GM12878 (cell line): ENCODE measurements around the gene TNNT2. TPM values are rescaled to one million over a fixed set of nuclear protein-coding genes. Genes with fewer than 3 reads are reported as not detected.

Experiments
- ATAC-seq: fragments of 200-7000 bp; cut with Tn5 transposase; 3 replicates; pipeline ENCODE4 v1.9.1; 2020; ENCODE audit warnings: mild to moderate bottlenecking, moderate library complexity
- BruUV-seq: library from RNA; stranded (reverse); fragments of 400-500 nt; replicated peaks from 2 replicates; lab custom pipeline; 2021; lab: Mats Ljungman, UMichigan
- CTCF ChIA-PET: fragments of 300-600 bp; sonication (Branson Sonifier 250); formaldehyde crosslinking; extraction: SDS; loops from one replicate; lab custom pipeline; 2021; ENCODE audit warnings: inconsistent platforms; lab: Yijun Ruan, JAX
- POLR2A ChIA-PET: fragments of 350-600 bp; formaldehyde crosslinking; extraction: SDS; loops from one replicate; lab custom pipeline; 2021; ENCODE audit warnings: inconsistent platforms; lab: Charles Lee
- RAD21 ChIA-PET: fragments of 300-600 bp; sonication (Branson Sonifier 250); formaldehyde crosslinking; loops from one replicate; lab custom pipeline; 2023; ENCODE audit warnings: antibody characterized with exemption; ENCODE audit not compliant: unreplicated experiment; lab: Charles Lee
- SMC1A ChIA-PET: fragments of 300-600 bp; sonication (Branson Sonifier 250); formaldehyde crosslinking; loops from one replicate; lab custom pipeline; 2023; ENCODE audit not compliant: unreplicated experiment, uncharacterized antibody; lab: Charles Lee
- DNase-seq: peaks from one replicate; pipeline ENCODE4 v3.0.0-alpha.2; 2011; ENCODE audit warnings: low read depth, low spot score
- FAIRE-seq: peaks from 3 replicates; lab custom pipeline; 2011; peaks lifted over from hg19 to GRCh38; lab: Jason Lieb, UNC
- H2AFZ ChIP-seq: 2 replicates; pipeline ENCODE4 v1.6.0; 2011; ENCODE audit warnings: low read depth, low read length, control low read depth; ENCODE audit not compliant: control insufficient read depth
- H3K27ac ChIP-seq: 2 replicates; pipeline ENCODE4 v1.5.1; 2011; ENCODE audit warnings: control low read depth; ENCODE audit not compliant: control insufficient read depth, insufficient read depth
- H3K27me3 ChIP-seq, 2 experiments: replicated peaks in 1 of 2; 2 replicates each; pipeline versions ENCODE4 v1.6.0 to v1.6.1; 2011; ENCODE audit warnings: low read length in 1 of 2; ENCODE audit not compliant: control insufficient read depth in 2 of 2, insufficient read depth in 2 of 2
- H3K36me3 ChIP-seq, 2 experiments: 2 replicates each; pipeline ENCODE4 v1.5.1; 2011; ENCODE audit warnings: low read length in 1 of 2; ENCODE audit not compliant: control insufficient read depth in 2 of 2, insufficient read depth in 2 of 2
- H3K4me1 ChIP-seq: 2 replicates; pipeline ENCODE4 v1.6.1; 2011; ENCODE audit warnings: mild to moderate bottlenecking, low read length, moderate library complexity, mixed read lengths; ENCODE audit not compliant: control insufficient read depth, insufficient read depth
- H3K4me2 ChIP-seq: 2 replicates; pipeline ENCODE4 v1.6.0; 2011; ENCODE audit warnings: control low read depth; ENCODE audit not compliant: control insufficient read depth, insufficient read depth
- H3K4me3 ChIP-seq: fragments of 200-600 bp; sonication (generic); 2 replicates; pipeline ENCODE4 v1.5.1; 2016
- H3K79me2 ChIP-seq: 2 replicates; pipeline ENCODE4 v1.6.0; 2011; ENCODE audit warnings: low read length; ENCODE audit not compliant: control insufficient read depth, insufficient read depth
- H3K9ac ChIP-seq: 2 replicates; pipeline ENCODE4 v1.8.0; 2011; ENCODE audit warnings: low read length, control low read depth, mixed read lengths; ENCODE audit not compliant: control insufficient read depth, insufficient read depth
- H3K9me3 ChIP-seq: replicated peaks from 3 replicates; pipeline ENCODE4 v1.5.1; 2011; ENCODE audit warnings: mild to moderate bottlenecking, low read length; ENCODE audit not compliant: control insufficient read depth, insufficient read depth
- H4K20me1 ChIP-seq: 2 replicates; pipeline ENCODE4 v1.6.0; 2011; ENCODE audit not compliant: control insufficient read depth, insufficient read depth
- ASH2L ChIP-seq: fragments of 300-600, 200-600 bp; sonication (generic); IDR thresholded peaks from 2 replicates; pipeline ENCODE4 v1.6.1; 2017; ENCODE audit warnings: low read depth, mild to moderate bottlenecking, borderline replicate concordance
- CREM ChIP-seq: IDR thresholded peaks from 2 replicates; pipeline ENCODE4 v1.6.1; 2014; ENCODE audit warnings: antibody characterized with exemption, low read depth
- DPF2 ChIP-seq: fragments of 450-650 bp; IDR thresholded peaks from 2 replicates; pipeline ENCODE4 v1.6.1; 2017; ENCODE audit warnings: mild to moderate bottlenecking
- EED ChIP-seq: sonication (generic); IDR thresholded peaks from 2 replicates; pipeline ENCODE4 v1.6.1; 2016; ENCODE audit warnings: antibody characterized with exemption, low read depth
- EGR1 ChIP-seq, 2 experiments: IDR thresholded peaks; 1 replicate in 1 of 2; 2 replicates in 1 of 2; pipeline ENCODE4 v1.6.1; 2011 to 2012; ENCODE audit warnings: low read depth in 2 of 2, low read length in 2 of 2, borderline replicate concordance in 1 of 2, mild to moderate bottlenecking in 1 of 2, moderate library complexity in 1 of 2
- KAT2A ChIP-seq: conservative IDR thresholded peaks from 2 replicates; pipeline ENCODE4 v1.6.1; 2011; ENCODE audit warnings: low read depth, low read length; ENCODE audit not compliant: control insufficient read depth
- POLR2AphosphoS5 ChIP-seq: IDR thresholded peaks from 2 replicates; pipeline ENCODE4 v1.6.1; 2011; ENCODE audit warnings: mild to moderate bottlenecking, low read length, inconsistent platforms
- SP1 ChIP-seq: IDR thresholded peaks from one replicate; pipeline ENCODE4 v1.6.1; 2011; ENCODE audit warnings: low read depth, low read length
- ZNF274 ChIP-seq: IDR thresholded peaks from one replicate; pipeline ENCODE4 v1.8.0; 2011; ENCODE audit not compliant: insufficient read length, insufficient read depth
- ZSCAN29 ChIP-seq: fragments of 450-650 bp; IDR thresholded peaks from 2 replicates; pipeline ENCODE4 v1.6.1; 2017; ENCODE audit warnings: mild to moderate bottlenecking, moderate library complexity
- WGBS: methylation state at CpG from one replicate; pipeline ENCODE4 v1.1.6; 2016; ENCODE audit warnings: low lambda C conversion rate; ENCODE audit not compliant: insufficient replicate concordance, insufficient coverage; ENCODE audit errors: missing lambda C conversion rate; 5-methylcytosine and 5-hydroxymethylcytosine counted together
- in situ Hi-C: fragments of 300-500 bp; cut with MboI; formaldehyde crosslinking; loops from 9 replicates; pipeline ENCODE4 v1.14.3; 2018; ENCODE audit warnings: mixed read lengths
- intact Hi-C: fragments of 100-400 bp; cut with micrococcal nuclease; formaldehyde crosslinking; loops from one replicate; pipeline ENCODE4 v1.14.2; 2022; ENCODE audit not compliant: unreplicated experiment
- polyA plus RNA-seq, 11 experiments: library from polyadenylated mRNA; depleted of rRNA in 4 of 11; unstranded in 6 of 11; stranded (reverse) in 5 of 11; fragments of >200 nt; fragmentation: Nextera tagmentation in 4 of 11; fragmentation: Illumina TruSeq in 1 of 11; extraction: Ambion mirVana in 4 of 11; extraction: Trizol in 1 of 11; gene quantifications; 1 replicate in 1 of 11; 2 replicates in 10 of 11; pipeline versions ENCODE4 v1.2.1 to v1.2.3, GENCODE V29; 2011 to 2016; ENCODE audit warnings: inconsistent platforms in 2 of 11, missing spikeins in 2 of 11, low read depth in 1 of 11
- total RNA-seq, 4 experiments: library from RNA; depleted of rRNA in 3 of 4; stranded (reverse); fragments of >200 nt in 3 of 4; fragmentation: Illumina TruSeq in 1 of 4; extraction: Trizol in 1 of 4; gene quantifications; 2 replicates each; pipeline versions ENCODE4 v1.2.1 to v1.2.3, GENCODE V29; 2013 to 2021
- TF ChIP-seq, protein P1 (sequence below): fragments of 450-650 bp; formaldehyde crosslinking; IDR thresholded peaks from 2 replicates; pipeline ENCODE4 v1.4.0; 2020; ENCODE audit warnings: mild to moderate bottlenecking, moderate library complexity
- TF ChIP-seq, protein P2 (sequence below): IDR thresholded peaks from 2 replicates; pipeline ENCODE4 v1.6.1; 2012; ENCODE audit warnings: low read depth, low read length, improper control_type of control experiment
- TF ChIP-seq, protein P3 (sequence below): IDR thresholded peaks from 2 replicates; pipeline ENCODE4 v1.6.1; 2012; ENCODE audit warnings: mild to moderate bottlenecking, low read depth, low read length
- TF ChIP-seq, protein P4 (sequence below): fragments of 450-650 bp; conservative IDR thresholded peaks from 2 replicates; pipeline ENCODE4 v1.6.1; 2017; ENCODE audit warnings: mild to moderate bottlenecking, moderate library complexity

TNNT2 gene
- total and polyA plus RNA-seq, 10 of the 15 experiments (the other 5 are each of a cell fraction or from before 2014, with no cell fraction given): 2.2 TPM; not detected in 9

DNA sequence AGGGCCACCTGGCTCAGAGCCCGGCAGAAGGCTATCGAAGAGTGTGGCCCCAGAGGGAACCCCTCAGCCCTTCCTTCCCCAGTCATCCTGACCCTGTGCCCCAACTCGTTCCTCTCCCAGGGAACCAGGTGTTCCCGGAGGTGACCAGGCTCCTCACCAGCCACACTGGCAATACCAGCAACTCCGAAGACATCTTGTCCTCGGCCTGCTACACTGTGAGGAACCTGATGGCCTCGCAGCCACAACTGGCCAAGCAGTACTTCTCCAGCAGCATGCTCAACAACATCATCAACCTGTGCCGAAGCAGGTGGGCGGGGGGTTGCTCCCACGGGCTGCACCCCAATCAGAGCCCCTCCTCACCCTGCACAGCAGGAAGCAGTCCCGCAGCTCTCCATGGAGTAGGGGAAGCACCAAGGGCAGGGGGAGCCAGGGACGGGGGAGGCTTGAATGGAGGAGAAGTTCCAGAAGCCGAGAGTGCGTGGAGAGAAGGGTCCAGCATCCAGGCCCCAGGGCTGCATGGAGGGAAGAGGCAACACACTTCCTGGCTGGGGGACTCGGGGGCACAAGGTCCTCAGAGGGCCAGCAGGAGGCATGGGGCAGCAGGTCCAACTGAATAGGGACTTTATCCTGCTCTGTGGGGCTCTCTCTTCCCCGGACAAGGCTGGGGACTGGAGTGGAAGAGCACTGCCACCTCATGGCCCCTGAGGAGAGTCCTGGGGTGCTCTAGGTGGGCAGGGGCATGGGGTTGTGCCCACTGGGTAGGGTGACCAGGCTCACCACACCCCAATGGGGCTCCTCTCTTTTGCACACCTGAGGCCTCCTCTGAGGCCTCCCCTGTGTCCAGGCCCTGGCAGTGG, 52.4 kb downstream of the TNNT2 start:
- ChIA-PET POLR2A (no interaction called here), SMC1A (no interaction called here), CTCF (no interaction called here), RAD21 (no interaction called here)
- intact Hi-C loops: no loop called here
- FAIRE-seq (no peak), DNase-seq (no peak), ATAC-seq (no peak)
- WGBS: 3% methylated on average over 16 of the region's 16 CpGs
- Histone ChIP-seq H3K9me3 (no peaks in the 10 kb centered on the region), H3K4me1 (no peaks in the 10 kb centered on the region), H3K9ac (no peak overlapping the region), H3K79me2 (no peaks in the 10 kb centered on the region), H4K20me1 (no peaks in the 10 kb centered on the region), H2AFZ (no peak overlapping the region), H3K27ac (no peak overlapping the region), H3K4me2 (no peak overlapping the region), H3K4me3 (no peak overlapping the region), H3K27me3 (peaks cover 4 to 10% of the 10 kb centered on the region in 2 experiments; a peak in 3 of 4 replicates), H3K36me3 (no peaks in the 10 kb centered on the region)
- in situ Hi-C loops: no loop called here
- BruUV-seq: no TSS peak
- no peak for TF ChIP-seq EGR1 (IDR thresholded peaks at IDR 0.05; ENCODE audit: borderline replicate concordance in 1 of 2, low read depth in 2 of 2, low read length in 2 of 2)
- TF ChIP-seq ASH2L: no peak
- no peak for TF ChIP-seq POLR2AphosphoS5
- TF ChIP-seq, protein P1, sequence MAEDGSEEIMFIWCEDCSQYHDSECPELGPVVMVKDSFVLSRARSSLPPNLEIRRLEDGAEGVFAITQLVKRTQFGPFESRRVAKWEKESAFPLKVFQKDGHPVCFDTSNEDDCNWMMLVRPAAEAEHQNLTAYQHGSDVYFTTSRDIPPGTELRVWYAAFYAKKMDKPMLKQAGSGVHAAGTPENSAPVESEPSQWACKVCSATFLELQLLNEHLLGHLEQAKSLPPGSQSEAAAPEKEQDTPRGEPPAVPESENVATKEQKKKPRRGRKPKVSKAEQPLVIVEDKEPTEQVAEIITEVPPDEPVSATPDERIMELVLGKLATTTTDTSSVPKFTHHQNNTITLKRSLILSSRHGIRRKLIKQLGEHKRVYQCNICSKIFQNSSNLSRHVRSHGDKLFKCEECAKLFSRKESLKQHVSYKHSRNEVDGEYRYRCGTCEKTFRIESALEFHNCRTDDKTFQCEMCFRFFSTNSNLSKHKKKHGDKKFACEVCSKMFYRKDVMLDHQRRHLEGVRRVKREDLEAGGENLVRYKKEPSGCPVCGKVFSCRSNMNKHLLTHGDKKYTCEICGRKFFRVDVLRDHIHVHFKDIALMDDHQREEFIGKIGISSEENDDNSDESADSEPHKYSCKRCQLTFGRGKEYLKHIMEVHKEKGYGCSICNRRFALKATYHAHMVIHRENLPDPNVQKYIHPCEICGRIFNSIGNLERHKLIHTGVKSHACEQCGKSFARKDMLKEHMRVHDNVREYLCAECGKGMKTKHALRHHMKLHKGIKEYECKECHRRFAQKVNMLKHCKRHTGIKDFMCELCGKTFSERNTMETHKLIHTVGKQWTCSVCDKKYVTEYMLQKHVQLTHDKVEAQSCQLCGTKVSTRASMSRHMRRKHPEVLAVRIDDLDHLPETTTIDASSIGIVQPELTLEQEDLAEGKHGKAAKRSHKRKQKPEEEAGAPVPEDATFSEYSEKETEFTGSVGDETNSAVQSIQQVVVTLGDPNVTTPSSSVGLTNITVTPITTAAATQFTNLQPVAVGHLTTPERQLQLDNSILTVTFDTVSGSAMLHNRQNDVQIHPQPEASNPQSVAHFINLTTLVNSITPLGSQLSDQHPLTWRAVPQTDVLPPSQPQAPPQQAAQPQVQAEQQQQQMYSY (CRISPR knock-in tag): no peak
- TF ChIP-seq SP1: no peak
- TF ChIP-seq, protein P2, sequence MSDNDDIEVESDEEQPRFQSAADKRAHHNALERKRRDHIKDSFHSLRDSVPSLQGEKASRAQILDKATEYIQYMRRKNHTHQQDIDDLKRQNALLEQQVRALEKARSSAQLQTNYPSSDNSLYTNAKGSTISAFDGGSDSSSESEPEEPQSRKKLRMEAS: no peak
- no peak for TF ChIP-seq EED
- TF ChIP-seq, protein P3, sequence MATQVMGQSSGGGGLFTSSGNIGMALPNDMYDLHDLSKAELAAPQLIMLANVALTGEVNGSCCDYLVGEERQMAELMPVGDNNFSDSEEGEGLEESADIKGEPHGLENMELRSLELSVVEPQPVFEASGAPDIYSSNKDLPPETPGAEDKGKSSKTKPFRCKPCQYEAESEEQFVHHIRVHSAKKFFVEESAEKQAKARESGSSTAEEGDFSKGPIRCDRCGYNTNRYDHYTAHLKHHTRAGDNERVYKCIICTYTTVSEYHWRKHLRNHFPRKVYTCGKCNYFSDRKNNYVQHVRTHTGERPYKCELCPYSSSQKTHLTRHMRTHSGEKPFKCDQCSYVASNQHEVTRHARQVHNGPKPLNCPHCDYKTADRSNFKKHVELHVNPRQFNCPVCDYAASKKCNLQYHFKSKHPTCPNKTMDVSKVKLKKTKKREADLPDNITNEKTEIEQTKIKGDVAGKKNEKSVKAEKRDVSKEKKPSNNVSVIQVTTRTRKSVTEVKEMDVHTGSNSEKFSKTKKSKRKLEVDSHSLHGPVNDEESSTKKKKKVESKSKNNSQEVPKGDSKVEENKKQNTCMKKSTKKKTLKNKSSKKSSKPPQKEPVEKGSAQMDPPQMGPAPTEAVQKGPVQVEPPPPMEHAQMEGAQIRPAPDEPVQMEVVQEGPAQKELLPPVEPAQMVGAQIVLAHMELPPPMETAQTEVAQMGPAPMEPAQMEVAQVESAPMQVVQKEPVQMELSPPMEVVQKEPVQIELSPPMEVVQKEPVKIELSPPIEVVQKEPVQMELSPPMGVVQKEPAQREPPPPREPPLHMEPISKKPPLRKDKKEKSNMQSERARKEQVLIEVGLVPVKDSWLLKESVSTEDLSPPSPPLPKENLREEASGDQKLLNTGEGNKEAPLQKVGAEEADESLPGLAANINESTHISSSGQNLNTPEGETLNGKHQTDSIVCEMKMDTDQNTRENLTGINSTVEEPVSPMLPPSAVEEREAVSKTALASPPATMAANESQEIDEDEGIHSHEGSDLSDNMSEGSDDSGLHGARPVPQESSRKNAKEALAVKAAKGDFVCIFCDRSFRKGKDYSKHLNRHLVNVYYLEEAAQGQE: no peak
- no peak for TF ChIP-seq ZSCAN29
- TF ChIP-seq ZNF274: no peak
- TF ChIP-seq, protein P4, sequence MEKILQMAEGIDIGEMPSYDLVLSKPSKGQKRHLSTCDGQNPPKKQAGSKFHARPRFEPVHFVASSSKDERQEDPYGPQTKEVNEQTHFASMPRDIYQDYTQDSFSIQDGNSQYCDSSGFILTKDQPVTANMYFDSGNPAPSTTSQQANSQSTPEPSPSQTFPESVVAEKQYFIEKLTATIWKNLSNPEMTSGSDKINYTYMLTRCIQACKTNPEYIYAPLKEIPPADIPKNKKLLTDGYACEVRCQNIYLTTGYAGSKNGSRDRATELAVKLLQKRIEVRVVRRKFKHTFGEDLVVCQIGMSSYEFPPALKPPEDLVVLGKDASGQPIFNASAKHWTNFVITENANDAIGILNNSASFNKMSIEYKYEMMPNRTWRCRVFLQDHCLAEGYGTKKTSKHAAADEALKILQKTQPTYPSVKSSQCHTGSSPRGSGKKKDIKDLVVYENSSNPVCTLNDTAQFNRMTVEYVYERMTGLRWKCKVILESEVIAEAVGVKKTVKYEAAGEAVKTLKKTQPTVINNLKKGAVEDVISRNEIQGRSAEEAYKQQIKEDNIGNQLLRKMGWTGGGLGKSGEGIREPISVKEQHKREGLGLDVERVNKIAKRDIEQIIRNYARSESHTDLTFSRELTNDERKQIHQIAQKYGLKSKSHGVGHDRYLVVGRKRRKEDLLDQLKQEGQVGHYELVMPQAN: no peak
- TF ChIP-seq CREM: no peak
- no peak for TF ChIP-seq DPF2
- TF ChIP-seq KAT2A: no peak
